GM19025 (cell line): Measurements from ENCODE around the gene FKBP1A.
"Not testable (repeated sequence)": the region's sequence is repeated elsewhere in the genome, so short reads cannot be mapped to it uniquely, and the experiment has no call there.

Experiments used
- ATAC-seq: cut with Tn5 transposase; IDR thresholded peaks from one replicate; pipeline ENCODE4 v1.9.1; 2021; ENCODE audit warnings: mild to moderate bottlenecking, low read depth, moderate library complexity; ENCODE audit not compliant: unreplicated experiment

Gene FKBP1A

DNA sequence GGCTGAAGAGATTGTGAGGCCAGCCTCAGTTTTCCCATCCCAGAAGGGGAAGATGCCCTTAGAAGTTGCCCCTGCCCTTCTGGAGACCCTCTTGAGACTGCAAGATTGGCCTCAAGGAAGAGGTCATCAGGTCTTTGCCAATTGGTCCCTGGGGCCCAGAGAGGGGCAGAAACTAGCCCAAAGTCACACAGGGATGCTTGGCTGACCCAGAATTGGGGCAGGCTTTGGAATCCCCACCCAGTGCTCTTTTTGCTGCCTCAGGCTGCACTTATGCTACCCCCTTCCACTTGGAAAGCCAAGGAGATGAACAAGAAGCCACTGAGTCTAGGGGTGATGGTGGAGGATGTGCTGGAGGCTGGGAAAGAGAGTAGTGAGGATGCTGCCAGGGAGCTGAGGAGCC, 24.9 kb upstream of the FKBP1A start:
- no peak for ATAC-seq

DNA sequence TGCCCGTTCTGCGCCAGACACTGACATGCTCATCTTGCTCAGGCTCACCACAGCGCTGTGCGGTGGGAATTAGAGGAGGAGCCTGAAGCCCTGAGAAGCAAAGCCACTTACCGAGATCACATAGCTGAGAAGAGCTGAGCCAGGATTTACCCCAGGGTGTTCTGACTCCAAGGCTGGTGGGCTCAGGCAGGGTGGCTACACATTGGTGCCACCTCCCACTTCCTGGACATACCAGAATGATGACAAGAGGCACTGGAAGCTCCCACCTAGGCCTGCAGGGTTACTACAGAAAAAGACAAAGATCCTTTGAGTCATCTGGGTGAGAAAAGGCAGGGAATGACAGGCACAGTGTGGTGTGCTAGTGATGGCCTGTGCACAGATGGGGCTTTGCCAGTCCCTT, 24.4 kb upstream of the FKBP1A start:
- no peak for ATAC-seq

DNA sequence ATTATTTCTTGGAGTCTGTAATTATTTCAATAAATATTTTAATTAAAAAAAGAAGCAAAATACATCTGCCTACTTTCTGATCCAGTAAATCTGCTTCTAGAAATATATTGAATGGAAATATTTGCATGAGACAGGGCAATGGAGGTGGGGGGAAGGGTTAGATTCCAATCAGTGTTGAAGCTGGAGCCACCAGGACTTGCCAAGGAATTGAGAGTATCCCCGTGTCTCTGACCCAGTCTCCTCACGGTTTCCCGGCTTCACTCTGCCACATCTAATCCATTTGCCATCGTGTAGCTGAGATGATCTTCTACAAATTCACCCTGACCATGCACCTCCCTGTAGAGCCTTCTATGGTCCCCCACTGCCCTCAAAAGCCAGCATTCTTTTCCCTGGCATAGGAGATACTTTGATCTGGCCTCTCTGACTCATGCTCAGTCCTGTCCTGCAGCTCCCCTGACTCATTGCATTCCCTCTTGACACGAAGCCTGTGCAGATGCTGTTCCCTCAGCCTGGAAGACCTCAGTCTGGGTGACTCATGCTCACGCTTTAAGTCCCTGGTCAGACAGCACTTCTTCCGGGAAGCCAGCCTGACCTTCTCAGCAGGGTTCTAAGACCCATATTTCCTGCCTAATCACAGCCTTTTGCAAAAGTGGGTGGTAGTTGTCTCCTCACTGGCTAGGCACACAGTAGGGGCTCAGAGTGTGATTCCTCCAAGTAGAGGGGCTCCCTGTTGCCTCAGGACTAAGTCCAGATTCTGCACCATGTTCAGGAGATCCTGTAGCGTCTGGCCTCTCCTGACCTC, 23.0 kb upstream of the FKBP1A start:
- no peak for ATAC-seq

DNA sequence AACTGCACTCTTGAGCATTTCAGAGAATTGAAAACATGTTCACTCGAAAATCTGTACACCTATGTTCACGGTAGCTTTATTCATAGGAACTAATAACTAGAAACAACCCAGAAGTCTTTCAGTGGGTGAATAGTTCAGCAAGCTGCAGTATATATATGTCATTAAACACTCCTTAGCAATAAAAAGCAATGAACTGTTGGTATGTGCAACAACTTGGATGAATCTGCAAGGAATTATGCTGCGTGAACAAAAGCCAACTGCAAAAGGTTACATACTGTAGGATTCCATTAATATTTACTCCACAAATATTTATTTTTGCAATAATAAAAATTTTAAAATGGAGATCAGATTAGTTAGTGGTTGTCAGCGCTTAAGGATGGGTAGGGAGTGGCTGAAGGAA, 22.1 kb upstream of the FKBP1A start:
- ATAC-seq, result no peak

DNA sequence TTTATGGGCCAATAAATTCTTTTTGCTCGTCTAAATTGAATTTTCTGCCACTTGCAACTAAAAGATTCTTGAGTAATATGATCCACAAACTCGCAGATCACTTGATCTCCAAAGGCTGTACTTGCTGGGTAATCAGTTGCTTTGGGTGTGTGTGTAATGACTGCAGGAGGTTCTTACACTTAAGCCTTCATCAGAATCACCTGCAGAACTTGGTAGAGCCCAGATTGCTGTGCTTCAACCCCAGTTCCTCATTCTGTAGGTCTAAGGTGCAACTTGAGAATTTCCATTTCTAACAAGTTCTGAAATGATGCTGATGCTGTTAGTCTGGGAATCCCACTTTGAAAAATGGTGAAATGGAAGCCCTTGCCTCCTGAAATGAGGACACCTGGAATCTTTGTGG, 12.9 kb upstream of the FKBP1A start:
- ATAC-seq, result no peak

DNA sequence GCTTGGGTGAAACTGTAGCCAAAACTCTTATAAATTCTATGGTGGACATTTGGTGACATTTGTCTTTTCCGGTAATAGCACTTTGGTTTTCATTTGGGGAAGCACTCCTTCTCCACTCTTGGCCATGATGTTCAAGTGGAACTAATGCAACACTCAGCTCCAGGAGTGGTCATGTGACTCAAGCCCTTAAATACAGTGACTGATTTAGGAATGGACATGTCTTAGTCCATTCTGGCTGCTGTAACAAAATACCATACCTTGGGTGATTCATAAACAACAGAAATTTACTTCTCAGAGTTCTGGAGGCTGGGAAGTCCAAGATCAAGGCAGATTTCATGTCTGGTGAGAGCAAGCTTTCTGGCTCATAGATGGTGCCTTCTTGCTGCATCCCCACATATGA, 10.8 kb upstream of the FKBP1A start:
- ATAC-seq, result no peak

DNA sequence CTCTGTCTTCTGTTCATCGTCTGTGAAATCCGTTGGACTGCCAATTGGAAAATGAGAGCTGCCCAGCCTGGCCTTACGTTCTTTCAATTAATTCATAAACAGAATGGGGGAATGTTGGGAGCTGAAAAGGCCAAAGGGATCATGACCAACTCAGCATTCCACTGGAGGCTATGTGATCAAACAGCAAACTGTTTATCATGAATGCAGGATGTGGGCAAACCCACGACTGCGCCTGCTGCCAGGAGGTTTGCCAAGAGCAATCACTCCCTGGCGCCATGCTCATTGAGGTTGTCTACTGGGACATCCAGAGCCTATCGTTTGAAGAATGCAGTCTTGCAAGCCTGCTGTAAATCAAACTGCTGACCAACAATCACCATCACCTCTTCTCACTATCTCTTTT, 9.3 kb upstream of the FKBP1A start:
- no peak for ATAC-seq

DNA sequence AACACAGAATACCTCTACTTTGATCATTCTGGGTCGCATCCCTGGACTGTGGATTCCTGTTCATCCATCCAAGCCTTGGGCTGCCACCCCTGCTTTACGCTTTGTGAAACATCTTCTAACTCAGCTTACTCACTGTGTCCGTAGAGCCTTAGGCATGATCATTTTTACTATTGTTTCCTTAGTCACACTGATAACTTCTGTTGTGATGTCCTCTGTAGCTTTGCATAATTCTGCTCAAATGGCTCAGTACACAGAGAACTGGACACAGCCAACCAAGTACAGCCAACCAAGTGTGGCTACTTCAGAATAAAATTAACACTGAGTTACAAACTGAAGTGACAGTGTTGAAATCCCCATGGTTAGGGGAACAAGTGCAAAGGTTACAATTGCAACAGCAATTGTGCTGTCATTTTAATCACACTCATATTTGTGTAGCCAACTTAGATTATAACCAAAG, 8.6 kb upstream of the FKBP1A start:
- ATAC-seq, result no peak

DNA sequence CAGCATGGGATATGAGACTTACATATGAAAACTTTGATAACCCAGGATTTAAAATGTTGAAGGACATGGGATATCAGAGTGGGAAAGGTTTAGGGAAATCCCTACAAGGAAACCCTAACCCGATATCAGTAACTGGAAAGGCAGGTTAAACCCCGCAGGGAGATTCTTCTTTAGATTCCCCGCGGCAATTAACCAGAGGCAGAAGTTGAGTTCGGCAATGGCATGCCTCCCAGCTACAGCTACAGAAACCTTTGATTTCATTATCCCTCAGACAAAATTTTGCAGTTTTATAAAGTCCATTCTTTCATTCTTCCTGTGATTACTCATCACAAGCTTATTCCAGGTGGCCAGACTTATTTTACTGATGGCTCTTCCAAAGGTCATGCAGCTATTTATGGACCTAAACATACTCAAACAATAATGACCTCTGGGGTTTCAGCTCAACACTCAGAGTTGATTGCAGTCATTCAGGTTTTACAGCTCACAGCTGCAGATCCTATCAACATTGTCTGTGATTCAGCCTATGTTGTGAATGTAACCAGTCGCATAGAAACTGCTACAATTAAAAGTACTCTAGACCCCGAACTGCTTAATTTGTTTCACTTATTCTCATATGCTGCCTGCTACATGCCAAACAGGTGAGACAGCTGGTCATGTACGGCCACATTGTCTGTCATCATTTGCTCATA, 7.0 kb upstream of the FKBP1A start:
- ATAC-seq, result not testable (repeated sequence)

DNA sequence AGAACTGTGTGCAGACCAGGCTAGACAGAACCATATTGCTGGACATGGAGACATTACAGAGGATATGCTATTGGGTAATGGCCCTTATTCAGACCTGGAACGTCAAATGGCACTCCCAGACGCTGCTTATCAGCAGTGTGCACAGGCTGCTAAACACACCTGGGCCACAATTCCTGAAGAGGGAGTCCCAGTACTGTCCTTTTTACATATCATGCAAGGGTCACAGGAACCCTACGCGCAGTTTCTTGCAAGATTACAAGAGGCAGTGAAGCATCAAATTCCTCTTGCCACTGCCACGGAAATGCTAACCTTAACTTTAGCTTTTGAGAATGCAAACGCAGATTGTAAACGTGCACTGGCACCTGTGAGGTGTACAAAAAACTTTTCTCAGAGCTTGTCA, 5.3 kb upstream of the FKBP1A start:
- not testable (repeated sequence) for ATAC-seq

DNA sequence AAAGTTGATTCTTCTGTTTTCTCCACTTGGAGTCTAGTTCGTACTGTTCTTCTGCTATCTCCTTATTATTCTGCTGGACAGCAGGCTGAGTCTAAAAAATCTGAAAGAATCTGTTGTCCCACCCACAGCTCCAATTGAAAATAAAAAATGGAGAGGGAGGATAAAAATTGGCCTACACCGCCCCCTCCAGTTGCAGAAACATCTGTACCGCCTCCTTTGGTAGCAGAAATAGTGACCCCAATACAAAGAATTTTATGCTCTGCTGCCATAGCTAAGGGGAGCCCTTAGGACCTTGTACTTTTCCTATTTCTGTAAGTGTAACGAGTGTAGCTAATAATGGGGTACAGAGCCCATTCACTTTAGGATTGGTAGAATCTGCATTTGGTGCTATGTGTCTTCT, 4.9 kb upstream of the FKBP1A start:
- ATAC-seq, result no peak

DNA sequence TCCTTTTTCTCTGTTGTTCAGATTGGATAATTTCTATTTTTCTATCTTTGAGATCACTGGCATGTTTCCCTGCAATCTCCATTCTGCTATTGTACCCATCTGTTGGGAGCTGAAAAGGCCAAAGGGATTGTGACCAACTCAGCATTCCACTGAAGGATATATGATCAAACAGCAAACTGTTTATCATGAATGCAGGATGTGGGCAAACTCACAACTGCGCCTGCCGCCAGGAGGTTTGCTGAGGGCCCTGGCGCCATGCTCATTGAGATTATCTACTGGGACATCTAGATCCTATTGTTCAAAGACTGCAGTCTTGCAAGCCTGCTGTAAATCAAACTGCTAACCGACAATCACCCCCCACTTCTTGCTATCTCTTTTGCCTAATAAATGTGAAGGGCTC, 3.8 kb upstream of the FKBP1A start:
- ATAC-seq, result no peak

DNA sequence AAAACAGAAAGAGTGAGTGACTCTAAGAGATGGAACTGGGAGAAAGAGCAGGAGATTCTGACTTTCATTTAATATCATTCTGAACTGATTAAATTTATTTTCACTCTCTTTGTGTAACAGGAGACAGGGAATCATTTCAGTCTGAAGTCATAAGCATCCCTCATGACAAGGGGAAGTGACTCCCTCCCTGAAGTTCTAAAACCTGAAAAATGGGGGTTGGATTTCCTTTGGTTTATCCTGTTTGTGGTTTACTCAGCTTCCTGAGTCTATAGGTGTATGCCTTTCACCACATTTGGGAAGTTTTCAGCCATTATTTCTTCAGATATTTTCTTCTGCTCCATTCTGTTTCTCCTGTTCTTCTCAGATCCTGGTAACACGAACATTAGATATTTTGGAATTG, 3.4 kb upstream of the FKBP1A start:
- ATAC-seq, result no peak

DNA sequence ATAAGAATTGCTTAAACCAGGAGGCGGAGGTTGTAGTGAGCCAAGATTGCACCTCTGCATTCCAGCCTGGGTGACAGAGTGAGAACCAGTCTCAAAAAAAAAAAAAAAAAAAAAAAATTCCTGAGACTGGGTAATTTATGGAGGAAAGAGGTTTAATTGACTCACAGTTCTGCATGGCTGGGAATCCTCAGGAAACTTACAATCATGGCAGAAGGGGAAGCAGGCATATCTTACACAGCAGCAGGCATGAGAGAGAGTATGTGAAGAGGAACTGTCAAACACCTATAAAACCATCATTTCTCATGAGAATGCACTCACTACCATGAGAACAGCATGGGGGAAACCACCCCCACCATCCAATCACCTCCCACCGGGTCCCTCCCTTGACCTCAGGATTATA, 1.8 kb upstream of the FKBP1A start:
- ATAC-seq, result no peak

DNA sequence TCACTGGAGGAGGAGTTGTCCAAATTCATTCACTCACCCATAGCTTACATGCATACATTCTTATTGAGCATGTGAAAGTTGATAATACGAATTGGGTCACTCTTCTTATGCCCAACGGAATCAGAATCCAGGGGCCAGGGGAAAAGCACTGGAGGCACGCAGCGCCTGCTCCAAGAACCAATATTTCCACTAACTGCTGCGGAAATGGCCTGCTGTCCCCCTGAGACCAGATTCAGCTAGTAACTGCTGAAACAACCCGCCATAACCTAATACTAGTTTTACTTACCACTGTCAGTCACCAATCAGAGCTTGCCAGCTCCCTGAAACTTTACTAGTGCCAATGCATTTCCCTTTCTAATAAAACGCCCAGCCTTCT, 641 bp upstream of the FKBP1A start:
- ATAC-seq, result no peak

DNA sequence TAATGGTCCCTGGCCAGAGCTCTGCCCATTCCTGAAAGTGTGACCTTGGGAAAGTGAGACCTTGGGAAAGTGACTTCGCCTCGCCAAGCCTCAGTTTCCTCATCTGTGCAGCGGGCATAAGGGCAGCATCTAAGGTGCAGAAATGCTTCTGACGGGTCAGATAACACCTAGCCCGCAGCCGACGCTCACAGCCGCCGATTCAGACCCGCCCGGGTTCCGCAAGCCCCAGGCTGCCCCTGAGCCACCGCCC, 486 bp downstream of the FKBP1A start:
- peak; percentile 25 for ATAC-seq

DNA sequence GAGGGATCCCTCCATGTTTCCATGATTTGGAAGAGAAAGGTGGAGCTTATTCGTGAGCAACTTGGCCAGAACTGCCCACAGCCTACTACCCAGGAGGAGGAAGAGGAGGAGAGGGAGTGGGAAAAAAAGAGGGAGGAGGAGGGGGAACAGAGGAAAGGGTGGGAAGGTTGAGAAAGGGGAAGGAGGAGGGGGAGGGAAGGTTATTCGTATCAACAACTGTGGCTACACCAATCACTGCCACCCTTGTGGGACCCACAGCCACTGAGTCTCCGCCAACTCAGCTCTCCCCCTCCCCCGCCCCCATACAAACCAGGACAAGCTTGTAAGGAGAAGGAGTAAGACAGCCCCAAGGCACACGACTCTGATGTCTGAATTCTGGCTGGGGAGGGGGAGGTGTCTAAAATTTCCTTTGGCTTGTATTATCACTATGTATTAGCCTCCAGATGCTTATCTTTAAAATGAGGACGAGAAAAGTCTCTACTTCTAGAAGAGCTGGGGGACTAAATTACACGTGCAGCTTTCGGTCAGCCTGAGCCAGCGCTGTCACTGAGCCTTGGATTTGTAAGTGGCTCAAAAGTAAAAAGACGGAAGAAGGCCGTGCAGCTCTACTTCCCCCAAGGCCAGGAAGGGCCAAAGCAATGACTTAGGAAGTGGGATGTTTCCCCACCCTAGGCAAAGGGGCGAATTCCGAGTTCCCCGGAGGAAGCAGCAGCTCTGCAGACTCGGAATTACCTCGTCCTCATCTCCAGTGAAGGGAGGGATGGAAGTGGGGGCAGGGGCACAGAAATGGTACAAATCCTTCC, 1.0 kb downstream of the FKBP1A start:
- no peak for ATAC-seq

DNA sequence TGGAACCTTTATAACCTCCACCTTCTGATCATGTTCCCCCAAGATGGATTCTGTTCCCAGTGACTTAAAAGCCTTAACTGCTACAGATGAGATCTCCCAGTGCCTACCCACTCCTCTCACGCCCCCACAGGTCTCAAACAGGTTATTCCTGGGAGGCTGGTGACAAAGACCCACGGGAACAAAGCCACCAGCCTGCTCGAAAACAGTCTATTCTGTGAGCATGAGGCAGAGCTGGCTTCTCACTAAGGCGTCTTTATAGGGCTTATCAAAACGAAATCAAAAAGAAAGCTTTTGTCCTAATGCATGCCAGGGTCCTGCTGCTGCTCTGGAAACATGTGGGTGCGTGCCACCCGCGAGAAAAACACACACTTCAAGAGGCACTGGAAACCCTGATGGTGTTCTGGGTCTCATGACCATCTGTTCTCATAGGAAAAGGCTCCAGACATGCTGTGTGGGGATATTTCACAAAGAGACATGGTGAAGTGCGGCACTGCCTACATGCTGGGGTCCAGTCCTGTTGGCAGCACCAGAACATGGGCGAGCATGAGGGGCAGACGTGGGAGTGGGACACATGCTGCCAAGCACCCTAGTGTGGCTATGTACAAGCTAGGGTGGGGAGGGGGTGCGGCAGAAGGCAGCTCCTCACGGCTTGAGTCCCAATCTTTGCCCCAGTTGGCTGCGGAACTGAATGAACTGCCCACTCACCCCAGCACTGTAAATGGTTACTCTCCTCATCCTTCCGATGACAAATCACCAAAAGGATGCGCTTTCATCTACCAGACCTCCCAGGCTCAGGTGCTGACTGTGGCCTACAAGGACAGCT, 2.1 kb downstream of the FKBP1A start:
- ATAC-seq, result no peak

DNA sequence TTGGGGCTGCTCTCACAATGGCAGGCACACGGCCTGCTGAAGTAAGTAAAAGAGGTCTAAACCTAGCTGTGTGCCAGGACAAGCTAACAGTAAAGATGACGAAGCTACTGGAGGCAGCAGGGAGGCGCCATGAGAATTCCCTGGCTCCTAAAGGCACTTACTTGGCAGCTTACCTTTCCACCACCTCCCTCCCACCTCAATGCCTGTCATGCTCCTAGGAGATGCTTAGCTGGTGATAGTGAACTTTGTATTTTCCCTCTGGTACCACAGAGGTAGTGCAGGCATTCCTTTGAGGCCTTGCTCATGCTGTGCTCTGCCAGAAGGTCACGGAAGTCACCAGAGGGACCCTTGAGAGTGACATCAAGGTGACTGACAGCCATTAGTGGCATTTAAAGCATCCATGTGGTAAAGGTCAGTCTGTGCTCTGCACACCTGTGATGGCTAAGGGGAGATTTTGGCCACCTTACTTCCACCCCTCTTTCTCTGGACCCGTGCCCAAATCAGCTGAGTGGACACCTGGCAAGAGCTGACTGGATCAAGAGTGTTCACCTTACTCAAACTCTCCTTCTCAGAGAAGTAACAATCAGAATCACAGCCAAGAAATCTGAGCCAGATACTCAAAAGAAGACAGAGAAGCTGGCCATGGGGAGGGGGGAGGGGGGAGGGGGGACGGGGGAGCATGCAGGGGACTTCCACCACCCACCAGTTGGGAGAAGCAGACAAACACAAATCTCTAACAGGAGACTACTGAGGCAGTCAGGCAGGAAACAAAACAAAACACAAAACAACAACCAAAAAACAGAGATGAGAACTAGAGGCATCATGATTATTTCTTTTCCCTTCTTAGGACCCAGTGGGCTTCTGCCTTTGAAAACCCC, 2.9 kb downstream of the FKBP1A start:
- no peak for ATAC-seq
